HG03159 (cell line): ENCODE data around the gene BEND6.
"Not testable (repeated sequence)": the region's sequence is repeated elsewhere in the genome, so short reads cannot be mapped to it uniquely, and the experiment has no call there.

Experiments used
- ATAC-seq: cut with Tn5 transposase; IDR thresholded peaks from one replicate; pipeline ENCODE4 v1.9.1; 2021; ENCODE audit warnings: mild to moderate bottlenecking, moderate library complexity; ENCODE audit not compliant: unreplicated experiment

Gene BEND6

DNA sequence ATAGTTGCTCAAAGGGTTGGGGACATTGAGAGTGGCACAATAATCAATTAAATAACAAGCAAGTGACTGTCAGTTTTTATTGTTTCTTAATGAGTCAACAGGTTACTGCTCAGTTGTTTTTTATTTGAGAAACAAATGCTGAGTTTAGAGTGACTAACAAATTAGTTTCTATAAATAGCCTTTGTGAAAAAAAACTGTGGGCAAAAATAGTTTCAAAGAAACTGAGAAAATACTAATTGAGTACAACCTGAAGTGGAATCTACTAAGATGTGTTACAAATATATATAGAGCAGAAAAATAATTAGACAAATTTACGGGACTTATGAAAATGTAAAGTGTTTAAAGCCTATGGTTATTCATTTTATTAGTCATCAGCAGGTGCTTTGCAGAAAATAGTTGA lies 22.3 kb downstream of the BEND6 start:
- ATAC-seq = no peak

DNA sequence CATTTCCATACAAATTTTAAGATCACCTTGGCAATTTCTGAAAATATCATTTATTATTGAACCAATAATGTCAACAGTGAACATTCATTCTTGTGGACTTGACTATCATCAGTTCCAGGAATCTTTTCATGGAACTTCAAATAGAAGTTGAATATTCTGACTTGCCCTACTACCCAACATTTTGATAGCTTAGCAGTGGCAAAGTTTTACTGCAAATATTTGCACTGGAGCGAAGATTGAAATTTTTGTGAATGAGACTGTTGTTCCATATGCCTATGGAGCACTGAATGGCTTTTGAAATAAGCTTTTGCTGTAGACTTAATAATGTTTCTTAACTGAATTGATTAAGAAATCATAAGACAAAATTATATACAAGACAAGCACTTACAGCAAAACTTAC lies 23.6 kb downstream of the BEND6 start:
- ATAC-seq = no peak

DNA sequence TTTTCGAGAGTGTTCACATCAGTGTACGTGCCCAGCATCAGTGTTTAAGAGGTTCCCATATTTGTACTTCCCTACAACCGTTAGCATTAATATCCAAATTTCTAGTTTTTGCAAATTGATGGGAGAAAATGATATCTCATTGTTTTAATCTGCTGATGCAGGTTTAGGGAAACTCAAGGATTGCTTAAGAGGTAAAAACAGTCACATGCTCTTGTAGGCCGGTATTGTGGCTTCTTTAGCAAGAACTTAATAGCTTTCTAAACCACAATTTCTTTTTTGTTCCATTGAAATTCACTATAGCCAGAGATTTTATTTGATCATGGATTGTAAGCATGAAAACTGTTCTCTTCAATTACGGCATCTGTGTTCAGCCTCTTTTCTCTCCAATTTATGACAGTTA lies 29.5 kb downstream of the BEND6 start:
- ATAC-seq = no peak

DNA sequence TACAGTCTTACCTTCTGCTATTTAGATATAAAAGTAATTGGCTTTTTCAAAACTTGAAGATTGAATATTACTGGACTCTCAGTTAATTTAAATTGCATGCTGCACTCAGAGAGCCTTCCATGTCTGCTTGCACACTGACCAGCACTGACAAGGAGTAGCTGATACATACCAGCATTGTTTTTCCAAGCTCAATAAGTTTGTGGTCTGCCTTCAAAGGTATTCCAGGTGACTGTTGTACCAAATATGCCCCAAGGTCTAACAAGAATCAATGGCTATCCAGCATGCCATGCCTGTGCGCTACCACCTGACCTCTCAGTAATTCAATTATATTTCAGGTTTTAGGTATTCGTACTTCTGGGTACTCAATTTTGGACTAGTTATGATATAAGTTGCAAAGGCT lies 30.0 kb downstream of the BEND6 start:
- no peak for ATAC-seq

DNA sequence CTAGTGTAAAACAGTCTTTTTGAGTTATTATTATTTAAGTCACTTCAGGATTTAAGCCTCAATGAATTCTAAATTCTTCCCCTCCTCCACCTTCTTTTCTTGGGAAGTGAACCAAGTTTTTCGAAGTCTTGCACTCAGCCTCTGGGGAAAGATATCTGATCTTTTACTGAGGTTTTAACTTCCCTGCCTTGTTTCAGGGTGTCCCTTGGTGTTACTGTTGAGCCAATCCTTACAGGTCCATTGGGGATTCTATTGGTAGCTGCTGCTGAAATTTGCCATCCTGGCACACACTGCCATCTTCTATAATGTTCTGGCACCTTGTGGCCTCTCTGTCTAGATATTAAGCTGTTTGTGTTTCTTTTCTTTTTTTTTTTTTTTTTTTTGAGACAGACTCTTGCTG lies 31.7 kb downstream of the BEND6 start:
- ATAC-seq = no peak

DNA sequence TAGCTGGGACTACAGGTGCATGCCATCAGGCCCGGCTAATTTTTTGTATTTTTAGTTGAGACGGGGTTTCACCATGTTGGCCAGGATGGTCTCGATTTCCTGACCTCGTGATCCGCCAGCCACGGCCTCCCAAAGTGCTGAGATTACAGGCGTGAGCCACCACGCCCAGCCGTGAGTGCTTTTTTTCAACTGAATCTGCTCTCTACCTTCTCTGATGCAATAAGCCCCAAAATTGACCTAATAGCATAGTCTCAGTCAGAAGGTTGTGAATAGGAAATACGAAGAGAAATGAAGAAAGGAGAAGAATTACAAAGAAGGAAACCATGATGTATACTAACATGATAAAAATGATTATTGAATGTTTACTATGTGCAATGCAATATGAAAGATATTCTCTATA lies 33.2 kb downstream of the BEND6 start:
- no peak for ATAC-seq

DNA sequence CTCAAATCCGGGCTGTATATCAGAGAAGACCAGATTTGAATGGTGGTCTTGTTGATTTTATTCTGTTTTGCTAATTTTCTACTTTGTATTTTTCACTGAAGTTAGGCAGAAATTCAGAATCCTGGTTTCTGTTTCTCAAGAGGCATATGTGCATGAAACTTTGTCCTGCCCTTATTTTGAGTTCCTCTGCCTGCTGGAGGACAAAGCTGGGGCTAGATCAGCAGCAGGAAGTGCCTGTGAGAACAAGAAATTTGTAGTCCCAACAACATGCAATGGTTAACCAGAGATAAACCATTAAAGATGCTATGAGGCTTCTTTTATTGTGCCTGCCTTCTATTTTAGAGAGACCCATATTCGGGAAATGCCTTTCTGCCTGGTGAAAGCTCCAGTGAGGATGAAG lies 37.1 kb downstream of the BEND6 start:
- ATAC-seq = no peak

DNA sequence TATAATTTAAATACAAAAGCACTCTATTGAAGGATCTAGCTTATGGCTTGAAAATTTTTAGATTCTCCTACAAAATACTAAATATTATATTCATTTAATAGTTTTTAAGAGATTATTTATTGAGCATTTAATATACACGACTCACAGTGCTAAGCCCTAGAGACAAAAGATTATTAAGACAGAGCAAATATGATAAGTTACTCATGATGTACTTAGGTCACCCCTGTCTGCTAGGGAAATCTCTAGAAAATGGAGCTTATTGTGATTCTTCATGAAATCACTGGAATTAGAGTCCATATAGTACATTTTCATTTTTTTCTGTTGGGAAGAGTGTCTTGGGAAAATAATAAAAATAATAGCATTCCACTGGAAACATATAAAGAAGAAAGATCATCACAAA lies 37.8 kb downstream of the BEND6 start:
- ATAC-seq = no peak

DNA sequence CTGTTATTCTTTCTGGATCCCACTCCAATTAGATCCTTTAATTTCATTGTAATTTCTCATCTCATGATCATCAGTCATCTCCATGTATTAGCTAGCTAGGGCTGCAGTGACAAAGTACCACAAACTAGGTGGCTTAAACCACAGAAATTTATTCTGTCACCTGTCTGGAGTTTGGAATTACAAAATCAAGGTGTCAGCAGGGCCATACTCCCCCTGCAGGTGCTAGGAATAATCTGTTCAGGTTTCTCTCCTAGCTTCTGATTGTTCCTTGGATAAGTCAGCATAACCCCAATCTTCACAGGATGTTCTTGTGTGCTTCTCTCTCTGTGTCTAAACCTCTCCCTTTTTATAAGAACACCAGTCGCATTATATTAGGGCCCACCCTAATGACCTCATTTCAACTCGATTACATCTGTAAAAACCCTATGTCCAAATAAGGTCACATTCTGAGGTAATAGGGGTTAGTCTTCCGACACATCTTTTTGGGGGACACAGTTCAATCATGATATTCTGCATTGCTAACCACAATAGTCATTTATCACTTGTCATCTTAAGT lies 40.5 kb downstream of the BEND6 start:
- no peak for ATAC-seq

DNA sequence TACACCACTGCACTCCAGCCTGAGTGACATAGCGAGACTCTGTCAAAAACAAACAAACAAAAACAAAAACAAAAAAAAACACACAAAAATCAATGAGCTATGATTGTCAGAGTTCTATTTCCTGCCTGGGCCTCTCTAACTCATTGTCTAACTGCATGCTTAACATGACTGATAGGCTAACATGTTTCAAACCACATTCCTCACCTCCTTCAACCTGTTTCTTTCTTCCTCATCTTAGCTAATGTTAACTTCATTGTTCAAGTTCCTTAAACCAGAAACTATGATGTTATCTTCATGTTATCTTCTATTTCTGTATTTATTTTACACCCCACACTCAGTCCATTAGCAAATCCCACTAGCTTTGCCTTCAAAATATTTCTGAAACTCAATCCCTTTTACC lies 41.5 kb downstream of the BEND6 start:
- no peak for ATAC-seq

DNA sequence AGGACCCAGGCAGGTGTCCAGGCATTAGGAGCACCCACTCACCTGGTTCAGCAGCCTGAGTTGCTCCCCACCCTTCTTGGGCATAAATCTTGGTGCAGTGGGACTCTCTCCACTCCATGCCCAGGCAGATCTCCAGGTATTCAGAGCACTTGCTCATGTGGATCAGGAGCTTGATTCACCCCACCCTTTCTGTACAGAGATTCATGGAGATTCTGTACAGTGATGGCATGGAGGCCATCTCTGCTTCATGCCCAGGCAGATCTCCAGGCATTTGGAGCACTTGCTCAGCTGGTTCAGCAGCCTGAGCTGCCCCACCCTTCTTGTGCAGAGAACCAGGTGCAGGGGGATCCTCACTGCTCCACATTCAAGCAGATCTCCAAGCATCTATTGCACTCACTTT lies 44.1 kb downstream of the BEND6 start:
- no peak for ATAC-seq

DNA sequence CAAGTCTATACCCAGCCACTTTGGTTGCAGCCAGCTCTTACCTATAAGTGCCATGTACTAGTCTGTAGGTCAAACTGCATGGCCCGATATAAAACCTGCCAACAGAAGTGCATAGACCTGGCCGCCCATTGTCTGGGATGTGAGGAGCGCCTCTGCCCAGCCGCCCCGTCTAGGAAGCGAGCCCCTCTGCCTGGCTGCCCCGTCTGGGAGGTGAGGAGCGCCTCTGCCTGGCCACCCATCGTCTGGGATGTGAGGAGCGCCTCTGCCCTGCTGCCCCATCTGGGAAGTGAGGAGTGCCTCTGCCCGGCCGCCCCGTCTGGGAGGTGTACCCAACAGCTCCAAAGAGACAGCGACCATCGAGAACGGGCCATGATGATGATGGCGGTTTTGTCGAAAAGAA lies 44.8 kb downstream of the BEND6 start:
- ATAC-seq = not testable (repeated sequence)

DNA sequence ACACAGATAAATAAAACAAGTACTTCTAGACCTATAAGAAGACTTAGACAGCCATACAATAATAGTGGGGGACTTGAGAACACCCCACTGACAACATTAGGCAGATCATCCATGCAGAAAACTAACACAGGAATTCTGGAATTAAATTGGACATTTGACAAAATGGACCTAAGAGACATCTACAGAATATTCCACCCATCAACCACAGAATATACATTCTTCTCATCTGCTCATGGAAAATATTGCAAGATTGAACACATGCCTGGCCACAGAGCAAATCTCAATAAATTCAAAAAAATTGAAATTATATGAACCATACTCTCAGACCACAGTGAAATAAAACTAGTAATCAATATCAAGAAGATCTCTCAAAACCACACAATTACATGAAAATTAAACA lies 47.3 kb downstream of the BEND6 start:
- ATAC-seq = no peak

DNA sequence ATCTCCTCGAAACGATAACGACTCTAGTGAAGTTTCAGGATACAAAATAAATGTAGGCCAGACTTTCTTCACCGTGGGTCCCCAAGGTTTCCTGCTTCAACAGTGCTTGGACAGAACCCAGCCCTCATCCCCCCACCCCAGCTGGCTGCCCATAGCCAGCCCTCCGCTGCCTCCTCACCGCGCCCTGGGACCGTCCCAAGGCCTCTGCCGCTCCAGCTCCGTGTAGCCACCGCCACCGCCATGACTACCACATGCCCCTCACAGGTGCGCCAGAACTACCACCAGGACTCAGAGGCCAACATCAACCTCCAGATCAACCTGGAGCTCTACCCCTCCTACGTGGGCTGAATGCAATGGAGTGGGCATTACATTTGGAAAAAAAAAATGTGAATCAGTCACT lies 49.4 kb downstream of the BEND6 start:
- no peak for ATAC-seq

DNA sequence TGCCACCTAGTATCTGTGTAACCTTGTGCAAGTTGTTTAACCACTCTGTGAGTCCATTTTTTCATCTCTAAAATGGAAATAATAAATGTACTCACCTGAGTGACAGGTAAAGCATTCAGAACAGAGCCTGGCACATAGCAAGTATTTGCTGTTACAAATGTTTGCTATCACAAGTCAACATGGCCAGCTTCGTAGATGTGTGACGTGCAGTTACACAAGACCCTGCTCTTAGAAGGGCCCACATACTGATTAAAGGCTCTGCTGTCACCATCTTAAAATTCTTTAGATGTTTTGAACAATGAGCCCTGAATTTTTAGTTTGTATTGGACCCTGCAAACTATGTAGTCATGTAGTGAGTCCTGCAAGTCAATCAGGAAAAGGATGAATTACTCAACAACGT lies 51.2 kb downstream of the BEND6 start:
- no peak for ATAC-seq

DNA sequence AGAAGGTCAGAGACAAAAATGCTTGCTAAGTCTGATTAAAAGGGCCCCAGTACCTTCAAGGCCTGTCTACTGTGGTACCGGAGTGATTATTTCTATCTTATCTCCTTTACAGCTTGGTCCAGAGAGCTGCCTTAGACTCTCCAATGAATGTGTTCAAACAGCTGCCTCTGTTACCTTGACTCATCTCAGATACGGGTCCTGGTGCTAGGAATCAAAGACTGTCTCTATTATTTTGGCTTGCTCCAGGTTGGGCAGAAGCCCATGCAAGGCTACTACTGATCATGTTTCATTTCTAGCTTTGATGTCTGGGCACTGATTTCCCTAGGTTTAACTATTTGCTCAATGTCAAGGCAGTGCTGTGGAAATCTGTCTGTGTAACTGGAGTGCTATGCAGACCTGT lies 53.2 kb downstream of the BEND6 start:
- ATAC-seq = not testable (repeated sequence)

DNA sequence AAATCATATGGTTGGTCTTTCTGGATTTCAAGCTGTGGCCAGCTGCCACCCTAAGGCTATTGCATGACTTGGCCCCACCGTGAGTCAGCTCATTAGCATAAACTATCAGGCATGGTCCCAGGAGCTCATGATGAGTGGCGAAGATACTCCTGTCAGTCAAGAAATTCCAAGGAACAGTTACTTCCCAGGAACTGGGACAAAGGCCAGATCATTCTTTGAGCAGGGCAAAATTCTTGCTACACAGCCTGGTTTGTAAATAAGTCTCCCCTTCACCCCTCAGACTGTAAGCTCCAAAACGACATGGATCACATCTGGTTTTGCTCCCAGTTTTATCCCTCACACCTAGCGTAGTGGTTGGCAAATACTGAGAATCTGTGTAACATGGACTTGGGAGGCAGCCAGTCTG lies 58.6 kb downstream of the BEND6 start:
- ATAC-seq = no peak

DNA sequence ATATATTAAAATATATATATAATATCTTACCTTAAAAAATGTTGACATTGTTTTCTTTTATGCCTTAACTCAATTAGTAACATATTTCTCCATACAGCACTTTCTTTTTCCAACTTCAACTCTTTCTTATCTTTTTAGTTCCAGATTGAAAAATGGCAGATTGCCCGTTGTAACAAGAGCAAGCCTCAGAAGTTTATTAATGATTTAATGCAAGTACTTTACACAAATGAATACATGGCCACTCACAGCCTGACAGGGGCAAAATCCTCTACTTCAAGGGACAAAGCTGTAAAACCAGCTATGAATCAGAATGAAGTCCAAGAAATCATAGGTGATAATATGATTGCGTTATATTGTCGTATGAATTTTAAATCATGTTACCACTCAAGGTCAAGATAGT lies 62.2 kb downstream of the BEND6 start:
- no peak for ATAC-seq

DNA sequence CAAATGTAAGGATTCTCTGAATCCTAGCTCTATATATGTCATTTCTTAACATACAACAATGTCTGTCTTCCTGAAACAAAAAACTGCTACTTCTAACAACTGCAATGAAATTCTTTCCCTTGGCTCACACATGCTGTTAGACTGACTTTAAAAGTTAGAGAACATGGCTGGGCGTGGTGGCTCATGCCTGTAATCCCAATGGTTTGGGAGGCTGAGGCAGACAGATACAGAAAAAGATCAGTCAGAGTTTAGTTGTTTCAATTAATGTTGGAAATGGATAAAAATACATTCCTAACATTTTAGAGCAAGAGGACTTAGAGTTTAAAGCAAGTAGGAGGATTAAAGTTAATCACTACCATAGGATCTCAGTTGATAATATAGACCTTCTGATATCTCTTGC lies 62.9 kb downstream of the BEND6 start:
- no peak for ATAC-seq

DNA sequence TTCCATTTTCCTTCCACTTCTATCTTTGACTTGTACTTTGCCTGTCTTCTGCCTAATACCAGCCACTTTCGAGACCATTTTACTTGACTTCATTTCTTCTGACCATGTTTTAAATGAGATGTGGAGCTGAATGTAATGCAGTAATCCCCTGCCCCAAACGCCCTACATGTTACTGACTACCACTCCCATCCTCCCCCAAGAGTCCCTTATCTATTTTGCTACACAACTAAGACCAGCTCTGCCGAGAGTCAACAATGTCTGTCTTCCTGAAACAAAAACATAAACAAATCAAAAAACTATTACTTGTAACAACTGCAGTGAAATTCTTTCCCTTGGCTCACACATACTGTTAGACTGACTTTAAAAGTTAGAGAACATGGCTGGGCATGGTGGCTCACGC lies 64.5 kb downstream of the BEND6 start:
- no peak for ATAC-seq

DNA sequence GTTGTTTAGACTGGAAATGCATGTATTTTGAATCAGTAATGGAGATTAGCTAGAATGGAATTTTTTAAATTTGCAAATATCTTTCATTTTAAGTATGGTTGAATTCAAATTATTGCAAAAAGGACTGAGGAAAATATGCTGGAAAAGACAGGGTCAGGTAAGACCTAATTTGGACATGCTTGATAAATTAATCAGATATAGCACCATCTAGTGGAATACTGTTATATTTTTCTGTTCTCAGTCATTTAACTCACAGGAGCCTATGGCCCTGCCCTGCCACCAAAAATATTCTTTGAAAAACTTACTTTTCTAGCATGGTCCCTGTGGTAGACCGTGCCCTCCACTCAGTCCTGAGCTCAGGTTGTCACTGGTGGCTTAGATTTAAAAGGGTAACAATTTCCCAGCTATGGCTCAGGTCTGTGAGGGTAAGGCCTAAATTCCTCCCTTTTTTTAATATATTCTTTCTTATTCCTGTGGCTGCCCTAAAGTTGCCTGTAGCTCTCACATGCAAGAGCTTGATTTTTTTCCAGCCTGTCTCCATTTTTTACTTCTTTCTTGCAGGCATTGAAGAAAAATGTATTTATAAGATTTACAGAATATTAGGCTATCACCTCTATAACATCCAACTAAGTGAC lies 66.3 kb downstream of the BEND6 start:
- ATAC-seq = peak; percentile 66

DNA sequence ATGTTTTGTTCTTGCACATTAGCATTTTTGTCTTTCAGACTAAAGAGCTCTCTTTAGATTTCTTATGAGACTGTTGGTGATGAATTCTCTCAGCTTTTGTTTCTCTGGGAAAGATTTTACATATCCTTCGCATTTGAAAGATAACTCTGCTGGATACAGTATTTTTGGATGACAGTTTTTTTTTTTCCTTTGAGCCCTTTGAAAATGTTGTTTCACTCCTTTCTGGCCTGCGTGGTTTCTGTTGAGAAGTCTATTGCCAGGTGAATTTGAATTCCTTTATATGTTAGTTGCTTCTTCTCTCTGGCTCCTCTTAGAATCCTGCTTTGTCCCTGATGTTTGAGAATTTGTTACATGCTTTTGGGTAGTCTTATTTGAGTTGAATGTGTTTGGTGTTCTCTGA lies 69.4 kb downstream of the BEND6 start:
- no peak for ATAC-seq

DNA sequence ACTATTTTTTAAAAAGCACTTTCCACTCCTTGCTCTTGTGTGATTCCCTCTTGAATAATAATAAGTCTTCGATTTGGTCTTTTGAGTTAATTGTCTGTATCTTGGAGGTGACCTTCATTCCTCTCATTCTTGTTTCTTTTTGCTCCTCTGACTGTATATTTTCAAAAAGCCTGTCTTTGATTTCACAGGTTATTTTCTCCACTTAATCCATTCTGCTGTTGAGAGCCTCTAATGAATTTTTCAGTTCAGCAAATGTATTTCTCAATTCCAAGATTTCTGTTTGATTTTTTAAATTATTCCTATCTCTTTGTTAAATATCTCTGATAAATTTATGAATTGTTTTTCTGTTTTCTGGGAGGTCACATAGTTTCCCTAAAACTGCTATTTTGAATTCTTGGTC lies 69.9 kb downstream of the BEND6 start:
- ATAC-seq = no peak
